H1 (cell line): ENCODE measurements around the gene TMEM176B. TPM values are rescaled to one million over a fixed set of nuclear protein-coding genes. Genes with fewer than 3 reads are reported as not detected.

Experiments
- CTCF ChIA-PET: fragments of 300-600 bp; sonication (Branson Sonifier 250); formaldehyde crosslinking; loops from one replicate; lab custom pipeline; 2021; ENCODE audit not compliant: partially characterized antibody; lab: Charles Lee
- POLR2A ChIA-PET: fragments of 300-600 bp; sonication (Branson Sonifier 250); formaldehyde crosslinking; loops from one replicate; lab custom pipeline; 2021; ENCODE audit warnings: inconsistent platforms; ENCODE audit not compliant: partially characterized antibody; lab: Charles Lee
- DNase-seq, 2 experiments: peaks; one replicate each; pipeline versions ENCODE4 v3.0.0 to v3.0.0-alpha.2; 2010 to 2022; ENCODE audit warnings: low spot score in 2 of 2, low read depth in 1 of 2, mixed read lengths in 1 of 2
- FAIRE-seq: peaks from 2 replicates; lab custom pipeline; 2011; peaks lifted over from hg19 to GRCh38; lab: Jason Lieb, UNC
- H2AFZ ChIP-seq: 2 replicates; pipeline ENCODE4 v1.8.1; 2012; ENCODE audit warnings: low read length, inconsistent platforms
- H2AK5ac ChIP-seq: 2 replicates; pipeline ENCODE4 v1.6.1; 2013; ENCODE audit warnings: low read depth, low read length
- H2BK120ac ChIP-seq: replicated peaks from 2 replicates; pipeline ENCODE3; 2013; ENCODE audit warnings: low read depth, low read length, inconsistent platforms
- H2BK12ac ChIP-seq: 2 replicates; pipeline ENCODE4 v1.6.1; 2013; ENCODE audit warnings: low read depth, low read length
- H2BK15ac ChIP-seq: 2 replicates; pipeline ENCODE4 v1.6.1; 2013; ENCODE audit warnings: low read length
- H2BK20ac ChIP-seq: 2 replicates; pipeline ENCODE4 v1.6.1; 2013; ENCODE audit warnings: low read length
- H2BK5ac ChIP-seq: 2 replicates; pipeline ENCODE4 v1.6.1; 2013; ENCODE audit warnings: low read depth, low read length
- H3K14ac ChIP-seq: 2 replicates; pipeline ENCODE4 v1.6.1; 2013; ENCODE audit warnings: inconsistent platforms; ENCODE audit not compliant: insufficient read length
- H3K18ac ChIP-seq: 2 replicates; pipeline ENCODE4 v1.6.1; 2013; ENCODE audit warnings: low read length; ENCODE audit errors: extremely low read depth
- H3K23ac ChIP-seq: 2 replicates; pipeline ENCODE4 v1.6.1; 2013; ENCODE audit warnings: inconsistent platforms; ENCODE audit not compliant: insufficient read length
- H3K23me2 ChIP-seq: 2 replicates; pipeline ENCODE4 v1.6.1; 2013; ENCODE audit warnings: low read depth, low read length
- H3K27ac ChIP-seq: 2 replicates; pipeline ENCODE4 v1.6.1; 2011; ENCODE audit warnings: low read depth, low read length, inconsistent platforms
- H3K27me3 ChIP-seq, 4 experiments: replicated peaks in 1 of 4; 1 replicate in 1 of 4; 2 replicates in 3 of 4; pipeline versions ENCODE4 v1.6.1 to v1.8.1; 2011 to 2013; ENCODE audit warnings: low read length in 3 of 4, mild to moderate bottlenecking in 3 of 4, inconsistent platforms in 2 of 4, mixed read lengths in 2 of 4, moderate library complexity in 1 of 4; ENCODE audit not compliant: control insufficient read depth in 3 of 4, insufficient read depth in 3 of 4; ENCODE audit errors: extremely low read depth in 1 of 4
- H3K36me3 ChIP-seq, 4 experiments: 2 replicates each; pipeline versions ENCODE4 v1.6.1 to v1.8.1; 2011 to 2013; ENCODE audit warnings: mild to moderate bottlenecking in 4 of 4, low read length in 3 of 4, moderate library complexity in 2 of 4, control low read depth in 1 of 4, inconsistent platforms in 1 of 4; ENCODE audit not compliant: insufficient read depth in 4 of 4, control insufficient read depth in 2 of 4
- H3K4ac ChIP-seq: replicated peaks from 2 replicates; pipeline ENCODE3; 2013; ENCODE audit warnings: low read length, low read depth, mixed read lengths, inconsistent platforms; ENCODE audit not compliant: insufficient read length
- H3K4me1 ChIP-seq, 4 experiments: replicated peaks in 1 of 4; 1 replicate in 1 of 4; 2 replicates in 3 of 4; pipeline versions ENCODE4 v1.6.1 to v1.8.1; 2011 to 2013; ENCODE audit warnings: low read length in 3 of 4, inconsistent platforms in 2 of 4, mixed read lengths in 1 of 4; ENCODE audit not compliant: insufficient read depth in 4 of 4, control insufficient read depth in 3 of 4
- H3K4me2 ChIP-seq, 2 experiments: 2 replicates each; pipeline versions ENCODE4 v1.6.1 to v1.8.1; 2011 to 2013; ENCODE audit warnings: low read depth in 2 of 2, low read length in 2 of 2, control low read depth in 1 of 2, inconsistent platforms in 1 of 2, mild to moderate bottlenecking in 1 of 2; ENCODE audit not compliant: insufficient read depth in 1 of 2
- H3K4me3 ChIP-seq, 4 experiments: fragments of 200-600, 300-600 bp in 1 of 4; sonication (generic), shearing (Covaris generic), sonication (Bioruptor Twin) in 1 of 4; 2 replicates each; pipeline versions ENCODE4 v1.5.1 to v1.8.1; 2011 to 2016; ENCODE audit warnings: low read length in 4 of 4, low read depth in 3 of 4, control low read depth in 2 of 4, inconsistent platforms in 2 of 4, mild to moderate bottlenecking in 2 of 4, mixed read lengths in 1 of 4, moderate library complexity in 1 of 4; ENCODE audit not compliant: insufficient read depth in 2 of 4; ENCODE audit errors: extremely low read depth in 1 of 4
- H3K56ac ChIP-seq: replicated peaks from 2 replicates; pipeline ENCODE3; 2013; ENCODE audit warnings: low read depth, mild to moderate bottlenecking, mixed read lengths, low read length, inconsistent platforms; ENCODE audit not compliant: insufficient read length
- H3K79me1 ChIP-seq: 2 replicates; pipeline ENCODE4 v1.6.1; 2013; ENCODE audit warnings: low read depth, low read length, control low read depth
- H3K79me2 ChIP-seq, 2 experiments: 2 replicates each; pipeline versions ENCODE4 v1.6.1 to v1.8.1; 2012 to 2013; ENCODE audit warnings: low read length in 2 of 2, mild to moderate bottlenecking in 2 of 2, inconsistent platforms in 1 of 2; ENCODE audit not compliant: insufficient read depth in 2 of 2, control insufficient read depth in 1 of 2
- H3K9ac ChIP-seq, 4 experiments: replicated peaks in 1 of 4; 1 replicate in 1 of 4; 2 replicates in 3 of 4; pipeline versions ENCODE4 v1.6.1 to v1.8.1; 2011 to 2013; ENCODE audit warnings: low read depth in 3 of 4, low read length in 3 of 4, control low read depth in 2 of 4, mild to moderate bottlenecking in 2 of 4, moderate library complexity in 2 of 4, inconsistent platforms in 1 of 4; ENCODE audit errors: extremely low read depth in 1 of 4
- H3K9me3 ChIP-seq, 2 experiments: 2 replicates each; pipeline versions ENCODE4 v1.6.1 to v1.8.1; 2012 to 2013; ENCODE audit warnings: mild to moderate bottlenecking in 2 of 2, moderate library complexity in 2 of 2, control low read depth in 1 of 2, inconsistent platforms in 1 of 2, low read depth in 1 of 2, low read length in 1 of 2, mixed read lengths in 1 of 2; ENCODE audit not compliant: insufficient read depth in 2 of 2
- H4K20me1 ChIP-seq, 2 experiments: replicated peaks in 1 of 2; 2 replicates each; pipeline versions ENCODE3 to v1.8.1; 2011 to 2013; ENCODE audit warnings: inconsistent platforms in 2 of 2, low read length in 2 of 2, mild to moderate bottlenecking in 1 of 2; ENCODE audit not compliant: insufficient read depth in 2 of 2, control insufficient read depth in 1 of 2
- H4K5ac ChIP-seq: 2 replicates; pipeline ENCODE4 v1.6.1; 2013; ENCODE audit warnings: low read length, low read depth, mixed read lengths, inconsistent platforms; ENCODE audit not compliant: insufficient read length
- H4K8ac ChIP-seq: 2 replicates; pipeline ENCODE4 v1.8.0; 2013; ENCODE audit warnings: mild to moderate bottlenecking, moderate library complexity, low read length, inconsistent platforms; ENCODE audit not compliant: insufficient read depth; ENCODE audit errors: extremely low read depth
- H4K91ac ChIP-seq: replicated peaks from 2 replicates; pipeline ENCODE3; 2013; ENCODE audit warnings: low read length, mixed read lengths, inconsistent platforms; ENCODE audit not compliant: insufficient read length
- GTF2F1 ChIP-seq: IDR thresholded peaks from 2 replicates; pipeline ENCODE4 v1.6.1; 2012; ENCODE audit warnings: low read depth, low read length, improper control_type of control experiment, borderline replicate concordance
- KDM4A ChIP-seq: IDR thresholded peaks from one replicate; pipeline ENCODE4 v1.7.1; 2012; ENCODE audit warnings: low read depth, mild to moderate bottlenecking, moderate library complexity, low read length, inconsistent platforms; ENCODE audit not compliant: severe bottlenecking
- RBBP5 ChIP-seq: IDR thresholded peaks from 2 replicates; pipeline ENCODE4 v1.7.1; 2012; ENCODE audit warnings: low read depth, mild to moderate bottlenecking, inconsistent platforms, low read length, moderate library complexity, borderline replicate concordance
- TCF12 ChIP-seq: IDR thresholded peaks from 2 replicates; pipeline ENCODE4 v1.6.1; 2011; ENCODE audit warnings: low read depth, mild to moderate bottlenecking, low read length
- WGBS, 2 experiments: shearing (Covaris generic) in 1 of 2; methylation state at CpG; one replicate each; pipeline versions ENCODE4 v1.1.6 to v1.1.7; 2013 to 2015; ENCODE audit warnings: low lambda C conversion rate in 2 of 2, mixed read lengths in 2 of 2, inconsistent platforms in 1 of 2, low coverage in 1 of 2, missing lambda C conversion rate in 1 of 2; ENCODE audit not compliant: insufficient replicate concordance in 2 of 2, insufficient coverage in 1 of 2, insufficient read length in 1 of 2; ENCODE audit errors: extremely low coverage in 1 of 2, missing lambda C conversion rate in 1 of 2; 5-methylcytosine and 5-hydroxymethylcytosine counted together
- polyA plus RNA-seq, 7 experiments: library from polyadenylated mRNA; depleted of rRNA in 3 of 7; stranded (reverse) in 5 of 7; unstranded in 2 of 7; fragments of >200 nt in 5 of 7; fragments of 200-250 nt in 2 of 7; gene quantifications; 1 replicate in 5 of 7; 2 replicates in 1 of 7; 4 replicates in 1 of 7; pipeline versions ENCODE4 v1.2.1 to v1.2.3, GENCODE V29; 2011 to 2013; ENCODE audit warnings: missing spikeins in 2 of 7, mixed read lengths in 2 of 7
- total RNA-seq: library from RNA; stranded (reverse); fragmentation: NEBNext Ultra II Directional; extraction: Animal tissue kit (Norgen Biotek cat#: 25700); gene quantifications from 2 replicates; pipeline ENCODE4 v1.2.1, GENCODE V29; 2021

Gene TMEM176B
- total and polyA plus RNA-seq, 2 of the 8 experiments (the other 6 are each of a cell fraction or from before 2014, with no cell fraction given): 1.2 to 2.1 TPM

DNA sequence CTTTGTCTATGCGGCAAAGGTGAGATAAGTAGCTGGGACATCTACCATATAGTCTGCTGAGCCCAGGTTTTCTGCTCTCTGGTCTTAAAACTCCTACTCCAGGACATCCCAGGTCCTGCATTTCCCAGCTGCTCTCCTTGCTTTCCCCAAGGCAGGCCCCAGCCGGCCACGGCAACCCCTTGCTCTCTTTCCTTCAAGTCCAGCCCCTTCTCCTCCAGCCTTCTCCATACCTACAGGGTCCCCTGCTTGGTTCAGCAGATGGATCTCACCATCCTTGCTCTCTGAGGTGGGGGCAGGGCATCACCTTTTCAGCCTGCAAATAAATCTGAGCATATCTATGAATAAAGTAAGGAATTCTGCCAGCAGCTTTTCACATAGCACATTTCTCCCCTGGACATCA lies 54.3 kb downstream of the TMEM176B start:
- Histone ChIP-seq H3K9ac (no peak overlapping the region), H2AFZ (no peak overlapping the region), H3K79me2 (no peaks in the 10 kb centered on the region), H3K4me3 (no peak overlapping the region), H2BK15ac (no peak overlapping the region), H3K56ac (no peak overlapping the region), H2BK20ac (no peak overlapping the region), H3K9me3 (no peaks in the 10 kb centered on the region), H4K20me1 (peaks cover 0 to 8% of the 10 kb centered on the region in 2 experiments), H3K36me3 (no peaks in the 10 kb centered on the region), H3K27me3 (peaks cover 34 to 78% (median 66%) of the 10 kb centered on the region in 4 experiments), H4K8ac (no peak overlapping the region), H3K18ac (no peak overlapping the region), H3K27ac (no peak overlapping the region), H4K5ac (no peak overlapping the region), H3K4me1 (no peaks in the 10 kb centered on the region), H3K23ac (no peak overlapping the region), H3K79me1 (no peaks in the 10 kb centered on the region), H3K4me2 (no peak overlapping the region), H2BK5ac (no peak overlapping the region), H2BK120ac (no peak overlapping the region), H3K14ac (no peak overlapping the region), H3K4ac (no peak overlapping the region), H2AK5ac (no peak overlapping the region), H4K91ac (no peak overlapping the region), H3K23me2 (no peaks in the 10 kb centered on the region), H2BK12ac (no peak overlapping the region)
- 89% methylated on average over 3 of the region's 3 CpGs; no CpG with 5 or more reads in 1 of the 2 experiments for WGBS, 2 experiments
- ChIA-PET CTCF (interaction anchor here (1.9 to 2.6 kb wide), 2 partner anchors 9 to 296 kb away, joined by 8 to 11 read pairs; partner anchors contain the start of gene GIMAP8), POLR2A (no interaction called here)
- DNase-seq: no peak
- TF ChIP-seq TCF12: no peak
- no peak for TF ChIP-seq GTF2F1
- TF ChIP-seq RBBP5: no peak
- no peak for TF ChIP-seq KDM4A
- FAIRE-seq: no peak
